H9 (cell line): ENCODE measurements around the gene RUNDC3A. TPM values are rescaled to one million over a fixed set of nuclear protein-coding genes. Genes with fewer than 3 reads are reported as not detected.

ENCODE experiments used
- DNase-seq: peaks from one replicate; pipeline ENCODE4 v3.0.0-alpha.2; 2017
- H2AFZ ChIP-seq: one replicate; pipeline ENCODE4 v1.6.1; 2013; ENCODE audit warnings: mild to moderate bottlenecking, low read length, control low read depth, moderate library complexity
- H2AK5ac ChIP-seq: 2 replicates; pipeline ENCODE4 v1.6.1; 2013; ENCODE audit warnings: low read length, control low read depth, mixed read lengths; ENCODE audit not compliant: insufficient read length
- H2BK120ac ChIP-seq: one replicate; pipeline ENCODE4 v1.6.1; 2013; ENCODE audit warnings: low read depth, mild to moderate bottlenecking, low read length, control low read depth, inconsistent platforms; ENCODE audit not compliant: poor library complexity, severe bottlenecking
- H2BK12ac ChIP-seq: 2 replicates; pipeline ENCODE4 v1.6.1; 2013; ENCODE audit warnings: low read length, control low read depth, mixed read lengths, low read depth; ENCODE audit not compliant: insufficient read length
- H2BK15ac ChIP-seq: 2 replicates; pipeline ENCODE4 v1.6.1; 2013; ENCODE audit warnings: low read depth, low read length, control low read depth
- H2BK20ac ChIP-seq: one replicate; pipeline ENCODE4 v1.6.1; 2013; ENCODE audit warnings: low read depth, mild to moderate bottlenecking, low read length, control low read depth, inconsistent platforms; ENCODE audit not compliant: poor library complexity, severe bottlenecking
- H2BK5ac ChIP-seq: 2 replicates; pipeline ENCODE4 v1.6.1; 2013; ENCODE audit warnings: low read length, control low read depth, mixed read lengths; ENCODE audit not compliant: insufficient read length
- H3K14ac ChIP-seq: 2 replicates; pipeline ENCODE4 v1.6.1; 2013; ENCODE audit warnings: low read length, control low read depth; ENCODE audit not compliant: insufficient read depth
- H3K18ac ChIP-seq: 2 replicates; pipeline ENCODE4 v1.6.1; 2013; ENCODE audit warnings: low read depth, mild to moderate bottlenecking, mixed read lengths, low read length, control low read depth; ENCODE audit not compliant: insufficient read length
- H3K23ac ChIP-seq: 2 replicates; pipeline ENCODE4 v1.6.1; 2013; ENCODE audit warnings: low read length, control low read depth, mixed read lengths, low read depth; ENCODE audit not compliant: insufficient read length
- H3K23me2 ChIP-seq: 2 replicates; pipeline ENCODE4 v1.6.1; 2013; ENCODE audit warnings: low read depth, mild to moderate bottlenecking, mixed read lengths, low read length, control low read depth; ENCODE audit not compliant: insufficient read length, poor library complexity, severe bottlenecking
- H3K27ac ChIP-seq: 2 replicates; pipeline ENCODE4 v1.5.1; 2013; ENCODE audit warnings: low read length, control low read depth, mixed read lengths, low read depth; ENCODE audit not compliant: insufficient read length
- H3K27me3 ChIP-seq: 2 replicates; pipeline ENCODE4 v1.6.1; 2013; ENCODE audit warnings: low read length, control low read depth, inconsistent platforms; ENCODE audit not compliant: insufficient read depth
- H3K4ac ChIP-seq: 2 replicates; pipeline ENCODE4 v1.6.1; 2013; ENCODE audit warnings: low read depth, mild to moderate bottlenecking, control low read depth, inconsistent platforms, low read length, moderate library complexity
- H3K4me1 ChIP-seq: 2 replicates; pipeline ENCODE4 v1.6.1; 2013; ENCODE audit warnings: low read length, control low read depth, inconsistent platforms; ENCODE audit not compliant: insufficient read depth
- H3K4me2 ChIP-seq: 2 replicates; pipeline ENCODE4 v1.6.1; 2013; ENCODE audit warnings: low read length, control low read depth, mixed read lengths; ENCODE audit not compliant: insufficient read length, insufficient read depth
- H3K56ac ChIP-seq: 2 replicates; pipeline ENCODE4 v1.6.1; 2013; ENCODE audit warnings: low read depth, mild to moderate bottlenecking, mixed read lengths, low read length, control low read depth; ENCODE audit not compliant: insufficient read length
- H3K79me1 ChIP-seq: 2 replicates; pipeline ENCODE4 v1.6.1; 2013; ENCODE audit warnings: low read depth, mild to moderate bottlenecking, moderate library complexity, low read length, control low read depth, inconsistent platforms; ENCODE audit not compliant: insufficient read depth, poor library complexity, severe bottlenecking
- H3K79me2 ChIP-seq: 2 replicates; pipeline ENCODE4 v1.6.1; 2013; ENCODE audit warnings: low read length, control low read depth, inconsistent platforms; ENCODE audit not compliant: insufficient read depth
- H3K9ac ChIP-seq: 2 replicates; pipeline ENCODE4 v1.6.1; 2013; ENCODE audit warnings: low read length, control low read depth, mixed read lengths; ENCODE audit not compliant: insufficient read length; ENCODE audit errors: extremely low read depth
- H3K9me3 ChIP-seq: one replicate; pipeline ENCODE4 v1.6.1; 2013; ENCODE audit warnings: low read depth, low read length, inconsistent platforms; ENCODE audit not compliant: control insufficient read depth
- H3T11ph ChIP-seq: one replicate; pipeline ENCODE4 v1.6.1; 2013; ENCODE audit warnings: mild to moderate bottlenecking, low read length, control low read depth, inconsistent platforms
- H4K20me1 ChIP-seq: one replicate; pipeline ENCODE4 v1.6.1; 2013; ENCODE audit not compliant: control insufficient read depth, insufficient read length, insufficient read depth
- H4K5ac ChIP-seq: 2 replicates; pipeline ENCODE4 v1.6.1; 2013; ENCODE audit warnings: low read depth, mild to moderate bottlenecking, mixed read lengths, low read length, control low read depth; ENCODE audit not compliant: insufficient read length
- H4K8ac ChIP-seq: replicated peaks from 2 replicates; pipeline ENCODE4 v1.6.1; 2013; ENCODE audit warnings: low read length, control low read depth, mixed read lengths, low read depth; ENCODE audit not compliant: insufficient read length
- H4K91ac ChIP-seq: 2 replicates; pipeline ENCODE4 v1.6.1; 2013; ENCODE audit warnings: low read depth, mild to moderate bottlenecking, moderate library complexity, mixed read lengths, low read length, control low read depth; ENCODE audit not compliant: insufficient read length
- H3K27ac Mint-ChIP-seq, 3 experiments: 2 replicates in 2 of 3; 3 replicates in 1 of 3; pipeline ENCODE4 v1.8.0; 2020 to 2021; ENCODE audit warnings: mixed read lengths in 3 of 3, mild to moderate bottlenecking in 1 of 3, moderate library complexity in 1 of 3
- H3K27me3 Mint-ChIP-seq: 2 replicates; pipeline ENCODE4 v1.8.0; 2021; ENCODE audit warnings: low read depth, mild to moderate bottlenecking, moderate library complexity, mixed read lengths
- H3K36me3 Mint-ChIP-seq, 3 experiments: 2 replicates in 2 of 3; 3 replicates in 1 of 3; pipeline ENCODE4 v1.8.0; 2020 to 2021; ENCODE audit warnings: low read depth in 3 of 3, mixed read lengths in 3 of 3; ENCODE audit not compliant: insufficient read depth in 1 of 3
- H3K4me1 Mint-ChIP-seq, 2 experiments: 2 replicates each; pipeline ENCODE4 v1.8.0; 2020; ENCODE audit warnings: mixed read lengths in 2 of 2
- H3K4me3 Mint-ChIP-seq, 2 experiments: 2 replicates in 1 of 2; 3 replicates in 1 of 2; pipeline ENCODE4 v1.8.0; 2020 to 2021; ENCODE audit warnings: mild to moderate bottlenecking in 2 of 2, mixed read lengths in 2 of 2, moderate library complexity in 1 of 2
- H3K9me3 Mint-ChIP-seq, 2 experiments: 2 replicates in 1 of 2; 3 replicates in 1 of 2; pipeline ENCODE4 v1.8.0; 2020; ENCODE audit warnings: mild to moderate bottlenecking in 2 of 2, mixed read lengths in 2 of 2, moderate library complexity in 1 of 2
- CTCF ChIP-seq: fragments of 200-600 bp; sonication (generic); conservative IDR thresholded peaks from 3 replicates; pipeline ENCODE4 v1.8.0; 2021; ENCODE audit warnings: antibody characterized with exemption, mild to moderate bottlenecking
- WGBS: extraction: QIAGEN DNeasy Blood & Tissue Kit; methylation state at CpG from one replicate; pipeline ENCODE4 v1.1.7; 2013; ENCODE audit warnings: missing lambda C conversion rate, low lambda C conversion rate, mixed read lengths; ENCODE audit not compliant: insufficient read length; ENCODE audit errors: extremely low coverage; 5-methylcytosine and 5-hydroxymethylcytosine counted together
- total RNA-seq: library from RNA; stranded (reverse); gene quantifications from 2 replicates; pipeline ENCODE4 v1.2.1, GENCODE V29; 2021

RUNDC3A gene
- total RNA-seq, 1 experiment from 2014 or later: 3.8 TPM

- Histone ChIP-seq H3K4ac (no peak overlapping the region), H4K20me1 (peaks cover 2% of the 10 kb centered on the region), H3T11ph (no peak overlapping the region), H3K79me1 (peaks cover 4% of the 10 kb centered on the region), H2BK15ac (no peak overlapping the region), H3K56ac (no peak overlapping the region), H2AK5ac (no peak overlapping the region), H2BK120ac (no peak overlapping the region), H3K27ac (no peak overlapping the region), H3K14ac (no peak overlapping the region), H3K18ac (no peak overlapping the region), H4K91ac (no peak overlapping the region), H3K79me2 (no peaks in the 10 kb centered on the region), H2BK20ac (no peak overlapping the region), H2BK5ac (no peak overlapping the region), H2BK12ac (no peak overlapping the region), H4K5ac (no peak overlapping the region), H4K8ac (no peak overlapping the region), H3K4me1 (no peaks in the 10 kb centered on the region), H2AFZ (no peak overlapping the region), H3K9ac (no peak overlapping the region), H3K23me2 (peaks cover 19% of the 10 kb centered on the region), H3K23ac (no peak overlapping the region), H3K27me3 (peaks cover 8% of the 10 kb centered on the region; the same call in 1 of the 2 replicates), H3K9me3 (no peaks in the 10 kb centered on the region), H3K4me2 (no peak overlapping the region)
- peaks cover 17 to 42% (median 30%) of the 10 kb centered on the region in 3 experiments for H3K36me3 Mint-ChIP-seq
- TF ChIP-seq CTCF: no peak
- no CpG with 5 or more reads among the region's 6 CpGs for WGBS
- peak overlapping the region in 1 of 2 experiments; percentile 79; a peak in 2 of 5 replicates for H3K4me3 Mint-ChIP-seq
- 0 out of 7 replicates have a peak overlapping the region, but pooled peaks of 1 of the 3 experiments have one; percentile 9 for H3K27ac Mint-ChIP-seq
- H3K27me3 Mint-ChIP-seq: peaks cover 34% of the 10 kb centered on the region
- H3K4me1 Mint-ChIP-seq: peaks cover 12 to 16% of the 10 kb centered on the region in 2 experiments
- no peaks in the 10 kb centered on the region for H3K9me3 Mint-ChIP-seq
- no peak for DNase-seq
These were observed 9.1 kb downstream of the RUNDC3A start for GRCh38 chr17:44317545-44317944.
